Measurements from ENCODE around the gene PPP2R2C.

PPP2R2C gene

GRCh38 chr4:6390356-6390755 lies 82.1 kb downstream of the PPP2R2C start:
- Histone ChIP-seq H3K27ac (no peak overlapping the region), H3K4me3 (no peak overlapping the region)
- DNase-seq (ENCODE audit: low spot score): no peak
- TF ChIP-seq CTCF (IDR thresholded peaks at IDR 0.05): no peak

GRCh38 chr4:6389142-6389825 lies 83.1 kb downstream of the PPP2R2C start:
- Histone ChIP-seq H3K27ac (no peak overlapping the region), H3K4me3 (no peak overlapping the region)
- no peak for DNase-seq (ENCODE audit: low spot score)
- no peak for TF ChIP-seq CTCF (IDR thresholded peaks at IDR 0.05)

- Histone ChIP-seq H3K4me3 (no peak overlapping the region), H3K27ac (no peak overlapping the region)
- DNase-seq (ENCODE audit: low spot score): no peak
- no peak for TF ChIP-seq CTCF (IDR thresholded peaks at IDR 0.05)
Observed at GRCh38 chr4:6388713-6389112, 83.7 kb downstream of the PPP2R2C start.

GRCh38 chr4:6387946-6388345 lies 84.5 kb downstream of the PPP2R2C start:
- H3K27ac ChIP-seq: no peak overlapping the region
- no peak for DNase-seq (ENCODE audit: low spot score)
- no peak for TF ChIP-seq CTCF (IDR thresholded peaks at IDR 0.05)
- H3K4me3 ChIP-seq: no peak overlapping the region

- TF ChIP-seq CTCF (IDR thresholded peaks at IDR 0.05): no peak
- Histone ChIP-seq H3K27ac (no peak overlapping the region), H3K4me3 (no peak overlapping the region)
- no peak for DNase-seq (ENCODE audit: low spot score)
Observed at GRCh38 chr4:6386091-6386490, 86.3 kb downstream of the PPP2R2C start.

- Histone ChIP-seq H3K4me3 (no peak overlapping the region), H3K27ac (no peak overlapping the region)
- no peak for DNase-seq (ENCODE audit: low spot score)
- no peak for TF ChIP-seq CTCF (IDR thresholded peaks at IDR 0.05)
Observed at GRCh38 chr4:6385288-6385687, 87.1 kb downstream of the PPP2R2C start.

- H3K27ac ChIP-seq: no peak overlapping the region
- no peak for TF ChIP-seq CTCF (IDR thresholded peaks at IDR 0.05)
- no peak overlapping the region for H3K4me3 ChIP-seq
- no peak for DNase-seq (ENCODE audit: low spot score)
Observed at GRCh38 chr4:6384541-6384940, 87.9 kb downstream of the PPP2R2C start.
